ENCODE data around the gene UBE3C.

UBE3C gene

DNA sequence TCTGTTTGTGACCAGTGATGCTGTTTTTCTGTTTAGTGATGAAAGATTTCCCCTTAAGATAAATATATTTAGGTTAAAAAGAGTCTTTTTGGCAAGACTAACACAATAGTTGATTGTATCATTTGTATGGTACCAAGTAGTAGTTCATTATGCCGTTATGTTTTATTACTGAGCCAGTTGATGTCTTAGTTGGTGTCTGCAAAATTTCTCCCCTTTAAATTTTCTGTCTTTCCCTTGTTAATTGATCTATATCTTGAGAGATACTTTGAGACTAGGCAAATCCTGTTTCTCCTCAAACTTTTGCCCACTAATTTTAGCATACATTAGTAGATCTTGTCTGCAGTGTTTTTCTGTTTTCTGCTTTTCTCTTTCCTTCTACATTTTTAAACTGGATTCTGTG, 21.7 kb downstream of the UBE3C start:
- in situ Hi-C loops (cut with HindIII; ENCODE audit: low pct_unique_long_range_greater_than_20kb, low sequenced_read_pairs): no loop called here
- TF ChIP-seq JUND (IDR thresholded peaks at IDR 0.05; ENCODE audit: low read depth): no peak
- DNase-seq (ENCODE audit: low read depth in 1 of 2, low spot score in 1 of 2): no peak

GRCh38 chr7:157165987-157166386, 27.3 kb downstream of the UBE3C start:
- no peak for DNase-seq (ENCODE audit: low read depth in 1 of 2, low spot score in 1 of 2)
- in situ Hi-C loops (cut with HindIII; ENCODE audit: low pct_unique_long_range_greater_than_20kb, low sequenced_read_pairs): no loop called here
- no peak for TF ChIP-seq JUND (IDR thresholded peaks at IDR 0.05; ENCODE audit: low read depth)

GRCh38 chr7:157168571-157168970, 29.8 kb downstream of the UBE3C start:
- in situ Hi-C loops (cut with HindIII; ENCODE audit: low pct_unique_long_range_greater_than_20kb, low sequenced_read_pairs): no loop called here
- no peak for TF ChIP-seq JUND (IDR thresholded peaks at IDR 0.05; ENCODE audit: low read depth)
- no peak for DNase-seq (ENCODE audit: low read depth in 1 of 2, low spot score in 1 of 2)

GRCh38 chr7:157176771-157177170, 38.0 kb downstream of the UBE3C start:
- no peak for DNase-seq (ENCODE audit: low read depth in 1 of 2, low spot score in 1 of 2)
- in situ Hi-C loops (cut with HindIII; ENCODE audit: low pct_unique_long_range_greater_than_20kb, low sequenced_read_pairs): no loop called here
- TF ChIP-seq JUND (IDR thresholded peaks at IDR 0.05; ENCODE audit: low read depth): no peak

DNA sequence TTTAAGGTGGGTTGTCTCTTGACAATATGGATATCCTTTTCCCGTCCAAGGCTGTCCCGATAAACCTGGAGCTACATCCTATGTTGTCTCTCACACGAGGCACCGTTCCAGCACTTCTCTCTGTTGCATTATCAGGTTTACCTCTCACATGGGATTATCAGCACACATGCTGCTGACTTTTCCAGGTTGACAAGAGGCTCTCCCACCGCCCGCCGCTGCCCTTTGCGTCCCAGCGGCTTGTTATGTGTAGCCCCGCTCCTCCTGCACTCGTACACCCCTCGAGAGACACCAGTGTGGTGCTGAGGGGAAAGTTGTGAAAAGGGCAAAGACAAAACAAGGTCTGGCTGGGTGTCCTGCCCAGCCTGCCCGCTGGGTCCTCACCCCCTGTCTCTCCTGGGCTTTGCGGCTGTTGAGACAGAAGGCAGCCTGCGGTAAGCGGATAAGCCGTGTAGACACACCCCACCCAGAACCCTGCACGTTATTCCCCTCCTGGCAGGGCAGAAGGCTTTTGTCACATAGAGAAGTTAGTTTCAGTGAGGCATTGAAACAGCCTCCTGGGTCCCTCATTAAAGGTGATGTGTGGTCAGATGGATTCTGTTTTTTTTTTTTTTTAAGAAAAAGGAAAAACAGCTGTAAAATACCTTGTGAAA, 38.7 kb downstream of the UBE3C start:
- in situ Hi-C loops (cut with HindIII; ENCODE audit: low pct_unique_long_range_greater_than_20kb, low sequenced_read_pairs): no loop called here
- DNase-seq (ENCODE audit: low read depth in 1 of 2, low spot score in 1 of 2): no peak

DNA sequence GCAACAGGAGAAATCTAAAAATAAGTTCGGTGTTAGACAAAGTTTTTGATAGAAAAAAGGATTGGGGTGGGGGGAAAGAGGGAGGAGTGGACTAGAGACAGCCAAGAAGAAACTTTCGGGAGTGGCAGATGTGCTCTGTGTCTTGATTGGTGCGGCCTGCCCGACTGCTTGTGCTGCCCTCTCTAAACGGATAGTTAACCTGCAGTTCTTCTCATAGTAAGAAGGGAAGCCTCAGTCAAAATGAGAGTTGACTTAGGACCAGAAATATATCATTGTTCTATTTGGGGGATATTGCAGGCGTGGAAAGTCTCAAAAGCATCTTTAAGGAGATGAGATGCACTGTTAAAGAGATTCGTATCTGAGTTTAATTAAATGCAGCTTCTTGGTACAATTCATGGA, 39.3 kb downstream of the UBE3C start:
- DNase-seq (ENCODE audit: low read depth in 1 of 2, low spot score in 1 of 2): no peak
- in situ Hi-C loops (cut with HindIII; ENCODE audit: low pct_unique_long_range_greater_than_20kb, low sequenced_read_pairs): no loop called here
- TF ChIP-seq JUND (IDR thresholded peaks at IDR 0.05; ENCODE audit: low read depth): no peak

More for the DNA sequence above, 38.7 kb downstream of the UBE3C start:
- no peak for TF ChIP-seq JUND (IDR thresholded peaks at IDR 0.05; ENCODE audit: low read depth)

- no peak for TF ChIP-seq JUND (IDR thresholded peaks at IDR 0.05; ENCODE audit: low read depth)
- in situ Hi-C loops (cut with HindIII; ENCODE audit: low pct_unique_long_range_greater_than_20kb, low sequenced_read_pairs): no loop called here
- DNase-seq (ENCODE audit: low read depth in 1 of 2, low spot score in 1 of 2): no peak
Observed at GRCh38 chr7:157183832-157184231, 45.1 kb downstream of the UBE3C start.

- in situ Hi-C loops (cut with HindIII; ENCODE audit: low pct_unique_long_range_greater_than_20kb, low sequenced_read_pairs): no loop called here
- no peak for TF ChIP-seq JUND (IDR thresholded peaks at IDR 0.05; ENCODE audit: low read depth)
- DNase-seq (ENCODE audit: low read depth in 1 of 2, low spot score in 1 of 2): no peak
Observed at GRCh38 chr7:157188091-157188665, 49.5 kb downstream of the UBE3C start.

DNA sequence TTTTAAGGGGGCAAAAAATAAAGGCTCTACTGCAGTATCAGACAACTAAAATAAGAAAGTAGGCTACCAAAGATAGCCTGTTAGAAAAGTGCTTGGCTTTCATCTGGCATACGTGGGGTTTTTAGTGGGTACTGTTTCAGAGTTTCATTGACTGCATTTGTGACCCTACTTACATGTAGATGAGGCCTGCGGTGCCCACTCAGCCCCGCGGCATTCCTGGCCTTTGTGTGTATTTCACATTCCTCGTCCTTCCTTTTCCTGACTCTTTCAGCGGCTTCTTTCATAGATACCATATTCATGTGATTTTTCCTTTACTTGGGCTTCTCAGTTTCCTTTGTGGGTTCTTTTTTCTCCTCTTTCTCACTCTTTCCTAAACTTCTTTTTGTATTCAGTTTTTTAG, 50.7 kb downstream of the UBE3C start:
- DNase-seq (ENCODE audit: low read depth in 1 of 2, low spot score in 1 of 2): no peak
- in situ Hi-C loops (cut with HindIII; ENCODE audit: low pct_unique_long_range_greater_than_20kb, low sequenced_read_pairs): no loop called here
- no peak for TF ChIP-seq JUND (IDR thresholded peaks at IDR 0.05; ENCODE audit: low read depth)

GRCh38 chr7:157192861-157193260, 54.1 kb downstream of the UBE3C start:
- TF ChIP-seq JUND (IDR thresholded peaks at IDR 0.05; ENCODE audit: low read depth): no peak
- in situ Hi-C loops (cut with HindIII; ENCODE audit: low pct_unique_long_range_greater_than_20kb, low sequenced_read_pairs): no loop called here
- DNase-seq (ENCODE audit: low read depth in 1 of 2, low spot score in 1 of 2): no peak

DNA sequence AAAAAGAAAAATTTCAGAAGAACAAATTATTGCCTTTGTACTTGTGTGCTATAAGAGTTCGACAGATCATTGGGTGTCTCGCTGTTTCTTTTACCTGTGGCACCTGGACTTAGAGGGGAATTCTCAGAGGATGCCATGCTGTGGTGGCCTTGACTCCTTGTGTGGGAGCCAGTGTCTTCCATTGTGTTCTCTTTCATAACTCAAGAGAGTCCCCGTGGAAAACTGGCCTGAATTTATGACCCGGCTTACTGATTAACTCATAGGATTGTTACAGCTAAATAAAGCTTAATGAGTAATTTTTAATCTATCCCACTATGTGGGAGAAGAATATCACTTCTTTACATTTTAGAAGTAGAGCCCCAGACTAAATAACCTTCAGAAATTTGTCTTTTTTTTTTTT, 54.5 kb downstream of the UBE3C start:
- TF ChIP-seq JUND (IDR thresholded peaks at IDR 0.05; ENCODE audit: low read depth): no peak
- in situ Hi-C loops (cut with HindIII; ENCODE audit: low pct_unique_long_range_greater_than_20kb, low sequenced_read_pairs): no loop called here

GRCh38 chr7:157194948-157195347, 56.2 kb downstream of the UBE3C start:
- in situ Hi-C loops (cut with HindIII; ENCODE audit: low pct_unique_long_range_greater_than_20kb, low sequenced_read_pairs): no loop called here
- no peak for TF ChIP-seq JUND (IDR thresholded peaks at IDR 0.05; ENCODE audit: low read depth)
- DNase-seq (ENCODE audit: low read depth in 1 of 2, low spot score in 1 of 2): no peak

More for the DNA sequence above, 54.5 kb downstream of the UBE3C start:
- no peak for DNase-seq (ENCODE audit: low read depth in 1 of 2, low spot score in 1 of 2)

- in situ Hi-C loops (cut with HindIII; ENCODE audit: low pct_unique_long_range_greater_than_20kb, low sequenced_read_pairs): no loop called here
- no peak for TF ChIP-seq JUND (IDR thresholded peaks at IDR 0.05; ENCODE audit: low read depth)
- DNase-seq (ENCODE audit: low read depth in 1 of 2, low spot score in 1 of 2): no peak
Observed at GRCh38 chr7:157195868-157196267, 57.1 kb downstream of the UBE3C start.

GRCh38 chr7:157204134-157204533, 65.4 kb downstream of the UBE3C start:
- DNase-seq (ENCODE audit: low read depth in 1 of 2, low spot score in 1 of 2): no peak
- in situ Hi-C loops (cut with HindIII; ENCODE audit: low pct_unique_long_range_greater_than_20kb, low sequenced_read_pairs): no loop called here
- no peak for TF ChIP-seq JUND (IDR thresholded peaks at IDR 0.05; ENCODE audit: low read depth)

Data from T47D (cell line).